Thoracic aorta (tissue), 2 donors: ENCODE measurements around the gene NUP88. TPM values are rescaled to one million over a fixed set of nuclear protein-coding genes. Genes with fewer than 3 reads are reported as not detected.

Experiments
- ATAC-seq: fragments of 150-250 bp; one replicate; pipeline ENCODE4 v1.8.0; 2017; ENCODE audit warnings: low read depth; ENCODE audit not compliant: insufficient number of reproducible peaks, low FRiP score
- DNase-seq: peaks from one replicate; pipeline ENCODE4 v3.0.0-alpha.2; 2020; ENCODE audit warnings: low spot score
- H3K27ac ChIP-seq, 2 donors: fragments of 200-600 bp; sonication (generic); 1 replicate in 1 of 2; 2 replicates in 1 of 2; pipeline ENCODE4 v1.5.1; 2016; ENCODE audit warnings: mild to moderate bottlenecking in 2 of 2, moderate library complexity in 2 of 2
- H3K27me3 ChIP-seq: fragments of 200-600 bp; sonication (generic); replicated peaks from 2 replicates; pipeline ENCODE4 v1.6.0; 2016; ENCODE audit warnings: mild to moderate bottlenecking; ENCODE audit not compliant: insufficient read depth
- H3K36me3 ChIP-seq: fragments of 200-600 bp; sonication (generic); one replicate; pipeline ENCODE4 v1.5.1; 2016
- H3K4me1 ChIP-seq, 2 donors: fragments of 200-600 bp; sonication (generic); 1 replicate in 1 of 2; 2 replicates in 1 of 2; pipeline versions ENCODE4 v1.5.1 to v1.6.0; 2016; ENCODE audit warnings: low read depth in 2 of 2, mild to moderate bottlenecking in 1 of 2; ENCODE audit not compliant: control insufficient read depth in 1 of 2
- H3K4me3 ChIP-seq: fragments of 200-600 bp; sonication (generic); 2 replicates; pipeline ENCODE4 v1.5.1; 2016; ENCODE audit warnings: mild to moderate bottlenecking
- H3K9me3 ChIP-seq: fragments of 200-600 bp; sonication (generic); 2 replicates; pipeline ENCODE4 v1.5.1; 2016
- total RNA-seq, 2 donors: library from RNA; depleted of rRNA; stranded (reverse); fragments of >200 nt; gene quantifications; one replicate each; pipeline versions ENCODE4 v1.1.0 to v1.2.3, GENCODE V29; 2016
- TF ChIP-seq, protein P1 (sequence below): fragments of 200-600 bp; sonication (generic); IDR thresholded peaks from one replicate; pipeline ENCODE4 v1.5.1; 2019; ENCODE audit warnings: antibody characterized with exemption

Gene NUP88
- total RNA-seq: 10 to 100 TPM; 74.1 to 95.0 TPM

DNA sequence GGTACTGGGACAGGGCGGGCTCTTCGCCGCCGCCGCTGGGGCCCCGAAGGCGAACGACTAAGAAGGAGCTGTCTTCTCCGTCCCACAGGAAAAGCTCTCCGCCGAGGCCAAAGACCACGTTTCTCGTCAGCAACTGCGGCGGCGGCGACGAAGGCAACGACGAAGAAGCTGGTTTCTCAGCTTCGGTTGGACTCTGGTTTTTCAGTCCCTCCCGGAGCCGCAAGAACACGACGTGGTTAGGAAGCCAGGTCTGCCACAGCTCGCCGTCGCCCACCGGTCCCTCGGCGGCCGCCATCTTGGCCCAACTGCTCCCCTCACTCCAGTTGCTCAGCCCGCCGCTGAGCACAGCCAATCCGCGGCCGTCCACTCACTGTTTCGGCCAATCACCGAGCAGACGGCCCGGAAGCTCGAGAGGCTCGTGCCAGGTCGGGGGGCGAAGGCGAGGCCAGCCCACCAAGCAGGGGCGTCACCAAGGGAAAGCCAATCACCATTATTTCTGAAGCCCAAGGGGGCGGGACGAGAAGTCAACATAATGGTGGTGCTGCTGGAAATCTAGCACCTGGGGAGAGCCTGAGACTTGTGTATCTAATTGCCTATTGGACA, at the start of gene NUP88:
TSS of gene NUP88 (minus strand) at position 307 of the 603 bp plus-strand sequence. CDS start at position 295, 12 bp downstream.
- DNase-seq (peak; percentile 89), ATAC-seq (peak; percentile 90)
- Histone ChIP-seq H3K36me3 (peaks cover 7% of the 10 kb centered on the region), H3K4me3 (peak within 1 kb of the TSS; percentile 87), H3K9me3 (no peaks in the 10 kb centered on the region), H3K27me3 (no peaks in the 10 kb centered on the region), H3K4me1 (peaks cover 11 to 36% of the 10 kb centered on the region in 2 donors), H3K27ac (peak within 1 kb of the TSS; percentile 72 to 85)
- TF ChIP-seq, protein P1, sequence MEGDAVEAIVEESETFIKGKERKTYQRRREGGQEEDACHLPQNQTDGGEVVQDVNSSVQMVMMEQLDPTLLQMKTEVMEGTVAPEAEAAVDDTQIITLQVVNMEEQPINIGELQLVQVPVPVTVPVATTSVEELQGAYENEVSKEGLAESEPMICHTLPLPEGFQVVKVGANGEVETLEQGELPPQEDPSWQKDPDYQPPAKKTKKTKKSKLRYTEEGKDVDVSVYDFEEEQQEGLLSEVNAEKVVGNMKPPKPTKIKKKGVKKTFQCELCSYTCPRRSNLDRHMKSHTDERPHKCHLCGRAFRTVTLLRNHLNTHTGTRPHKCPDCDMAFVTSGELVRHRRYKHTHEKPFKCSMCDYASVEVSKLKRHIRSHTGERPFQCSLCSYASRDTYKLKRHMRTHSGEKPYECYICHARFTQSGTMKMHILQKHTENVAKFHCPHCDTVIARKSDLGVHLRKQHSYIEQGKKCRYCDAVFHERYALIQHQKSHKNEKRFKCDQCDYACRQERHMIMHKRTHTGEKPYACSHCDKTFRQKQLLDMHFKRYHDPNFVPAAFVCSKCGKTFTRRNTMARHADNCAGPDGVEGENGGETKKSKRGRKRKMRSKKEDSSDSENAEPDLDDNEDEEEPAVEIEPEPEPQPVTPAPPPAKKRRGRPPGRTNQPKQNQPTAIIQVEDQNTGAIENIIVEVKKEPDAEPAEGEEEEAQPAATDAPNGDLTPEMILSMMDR: no peak

DNA sequence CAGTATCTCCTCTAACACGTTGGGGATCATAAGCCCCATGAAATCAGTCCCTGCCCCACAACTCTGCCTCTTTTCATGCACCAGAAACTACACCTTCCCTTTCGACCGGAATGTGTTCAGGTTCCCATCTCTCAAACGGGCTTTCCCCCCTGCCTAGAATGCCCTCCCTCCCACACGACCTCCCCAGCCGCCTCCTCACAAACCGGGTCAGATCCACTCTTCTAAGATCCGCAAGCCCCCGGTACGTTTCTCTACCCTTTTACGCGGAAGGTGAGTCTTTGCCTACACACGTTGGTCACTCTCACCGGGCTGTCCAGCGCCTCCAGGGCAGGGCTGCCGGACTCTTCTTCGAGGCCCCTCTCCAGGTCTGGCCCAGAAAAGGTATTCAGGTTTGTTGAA, 48.6 kb upstream of the NUP88 start:
- peak overlapping the region; percentile 91 for H3K4me3 ChIP-seq
- TF ChIP-seq, protein P1: no peak
- ATAC-seq: no peak
- no peak for DNase-seq
- H3K9me3 ChIP-seq: no peaks in the 10 kb centered on the region
- peaks cover 11 to 20% of the 10 kb centered on the region in 2 donors for H3K4me1 ChIP-seq
- no peaks in the 10 kb centered on the region for H3K27me3 ChIP-seq
- H3K36me3 ChIP-seq: no peaks in the 10 kb centered on the region
- peak overlapping the region in 1 of 2 donors; percentile 55 for H3K27ac ChIP-seq

DNA sequence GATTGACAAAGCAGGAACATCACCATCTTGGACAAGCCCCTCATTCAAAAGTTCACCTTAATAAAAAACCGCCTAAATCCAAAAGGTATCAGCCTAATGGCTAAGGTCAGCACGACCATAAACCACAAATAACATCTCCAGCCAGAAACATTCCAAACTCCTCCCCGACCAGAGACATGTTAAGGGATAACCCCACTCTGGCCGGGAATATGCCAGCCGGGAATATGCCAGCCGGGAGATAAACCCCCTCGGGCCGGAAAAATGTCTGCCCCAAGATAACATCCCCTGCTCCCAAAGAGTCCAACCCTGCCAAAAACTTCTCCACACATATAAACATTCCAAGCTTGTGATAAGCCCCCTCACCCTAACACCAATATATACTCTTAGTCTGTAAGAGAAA, 48.0 kb upstream of the NUP88 start:
- H3K36me3 ChIP-seq: no peaks in the 10 kb centered on the region
- no peaks in the 10 kb centered on the region for H3K9me3 ChIP-seq
- ATAC-seq: no peak
- no peak for DNase-seq
- peaks cover 11 to 20% of the 10 kb centered on the region in 2 donors for H3K4me1 ChIP-seq
- H3K27me3 ChIP-seq: no peaks in the 10 kb centered on the region
- TF ChIP-seq, protein P1: no peak
- H3K27ac ChIP-seq: no peak overlapping the region
- peak overlapping the region; percentile 91 for H3K4me3 ChIP-seq

DNA sequence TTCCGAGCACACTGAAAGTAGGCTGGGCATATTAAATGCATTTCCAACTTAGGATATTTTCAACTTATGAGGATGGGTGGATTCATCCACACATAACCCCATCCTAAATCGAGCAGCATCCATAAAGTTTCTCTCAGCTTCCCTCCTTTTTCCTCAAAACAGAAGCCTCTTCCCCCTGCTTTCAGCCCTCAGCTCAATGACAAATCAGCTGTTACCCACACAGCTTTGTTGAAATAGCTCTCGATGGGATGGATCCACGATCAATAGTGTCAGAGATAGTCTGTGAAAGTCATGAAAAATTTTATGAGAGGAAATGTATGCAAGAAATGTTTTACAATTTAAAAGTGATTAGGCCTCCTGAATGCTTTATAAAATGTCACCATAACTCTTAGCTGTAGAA, 46.8 kb upstream of the NUP88 start:
- H3K27ac ChIP-seq: no peak overlapping the region
- no peaks in the 10 kb centered on the region for H3K36me3 ChIP-seq
- DNase-seq (no peak), ATAC-seq (no peak)
- peaks cover 11 to 20% of the 10 kb centered on the region in 2 donors for H3K4me1 ChIP-seq
- H3K9me3 ChIP-seq: no peaks in the 10 kb centered on the region
- H3K27me3 ChIP-seq: no peaks in the 10 kb centered on the region
- TF ChIP-seq, protein P1: no peak
- no peak overlapping the region for H3K4me3 ChIP-seq

DNA sequence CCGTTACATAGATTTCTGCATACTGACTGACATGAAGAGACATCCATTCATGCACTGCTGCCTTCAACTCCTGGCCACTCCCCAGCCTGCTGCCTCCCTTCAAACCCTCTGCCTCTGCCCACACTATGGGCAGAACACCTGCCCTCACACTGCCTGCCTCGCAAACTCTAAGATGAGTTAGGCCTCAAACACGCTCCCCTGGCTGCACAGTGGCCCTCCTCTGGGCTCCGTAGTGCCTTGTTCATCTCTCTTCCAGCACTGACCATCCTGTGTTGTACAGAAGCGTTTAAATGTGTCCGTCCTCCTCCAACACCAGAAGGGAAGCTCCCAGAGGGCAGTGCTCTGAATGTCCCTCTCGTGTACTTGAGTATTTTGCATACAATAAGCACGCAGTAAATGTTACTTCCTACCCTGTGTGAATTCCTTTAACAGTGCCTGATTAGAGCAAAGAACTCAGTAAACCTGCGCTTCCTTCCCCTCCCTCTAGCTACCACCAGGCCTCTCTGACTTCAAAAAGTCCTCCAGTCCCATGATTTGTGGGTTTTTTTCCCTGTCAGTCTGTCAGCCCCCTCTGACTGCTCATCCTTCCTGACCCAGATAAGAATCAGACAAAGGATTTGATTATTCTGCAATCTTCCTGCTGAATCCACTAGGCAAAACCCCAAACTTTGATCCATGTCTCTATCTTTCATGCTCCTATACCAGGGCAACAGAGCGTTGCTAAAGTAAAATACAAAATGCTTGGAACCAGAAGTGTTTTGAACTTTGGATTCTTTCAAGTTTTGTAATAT, 45.5 kb upstream of the NUP88 start:
- peaks cover 11 to 20% of the 10 kb centered on the region in 2 donors for H3K4me1 ChIP-seq
- ATAC-seq (no peak), DNase-seq (no peak)
- H3K27me3 ChIP-seq: no peaks in the 10 kb centered on the region
- no peak overlapping the region for H3K4me3 ChIP-seq
- no peaks in the 10 kb centered on the region for H3K9me3 ChIP-seq
- TF ChIP-seq, protein P1: no peak
- H3K27ac ChIP-seq: no peak overlapping the region
- peaks cover 5% of the 10 kb centered on the region for H3K36me3 ChIP-seq
